K562 (cell line): ENCODE data around the gene RAB40B. TPM values are rescaled to one million over a fixed set of nuclear protein-coding genes. Genes with fewer than 3 reads are reported as not detected.
A peak's percentile ranks its signal among the peaks of the same experiment; 100 is the strongest.

Experiments
- BDP1 ChIP-seq: IDR thresholded peaks from 3 replicates; pipeline ENCODE4 v1.6.1; 2011; ENCODE audit not compliant: insufficient read length, insufficient read depth
- DMBX1 ChIP-seq: fragments of 250-450 bp; sonication (Bioruptor Pico); IDR thresholded peaks from 2 replicates; pipeline ENCODE4 v1.8.0; 2022; ENCODE audit warnings: inconsistent platforms, mild to moderate bottlenecking, moderate library complexity, borderline replicate concordance
- ELK3 ChIP-seq: fragments of 450-650 bp; formaldehyde crosslinking; IDR thresholded peaks from 2 replicates; pipeline ENCODE4 v1.4.0; 2020; ENCODE audit warnings: mild to moderate bottlenecking
- GTF2B ChIP-seq: IDR thresholded peaks from 2 replicates; pipeline ENCODE4 v1.6.1; 2011; ENCODE audit not compliant: insufficient read length; ENCODE audit errors: extremely low read depth
- IRF2 ChIP-seq: sonication (generic); formaldehyde crosslinking; IDR thresholded peaks from 2 replicates; pipeline ENCODE4 v1.8.1; 2022; ENCODE audit warnings: mild to moderate bottlenecking, missing genetic modification reagents
- POU5F1 ChIP-seq: fragments of 150-350 bp; IDR thresholded peaks from 2 replicates; pipeline ENCODE4 v1.6.1; 2014; ENCODE audit warnings: borderline replicate concordance, low read length, low read depth, mild to moderate bottlenecking; ENCODE audit not compliant: partially characterized antibody
- STAT6 ChIP-seq: sonication (generic); formaldehyde crosslinking; IDR thresholded peaks from 2 replicates; pipeline ENCODE4 v1.8.1; 2023; ENCODE audit warnings: mild to moderate bottlenecking, missing genetic modification reagents
- TEAD1 ChIP-seq, 2 experiments: fragments of 450-650 bp in 1 of 2; sonication (generic) in 1 of 2; formaldehyde crosslinking; IDR thresholded peaks; 2 replicates each; pipeline versions ENCODE4 v1.4.0 to v1.8.0; 2020 to 2022; ENCODE audit warnings: mild to moderate bottlenecking in 2 of 2, missing genetic modification reagents in 1 of 2
- ZNF140 ChIP-seq: fragments of 250-450 bp; sonication (Bioruptor Pico); IDR thresholded peaks from 2 replicates; pipeline ENCODE4 v1.8.0; 2021; ENCODE audit warnings: moderate library complexity, mild to moderate bottlenecking, inconsistent platforms
- ZNF407 ChIP-seq: fragments of 450-650 bp; IDR thresholded peaks from 2 replicates; pipeline ENCODE4 v1.6.1; 2016; ENCODE audit warnings: low read depth
- ZNF445 ChIP-seq: fragments of 250-450 bp; sonication (Bioruptor Pico); IDR thresholded peaks from 2 replicates; pipeline ENCODE4 v1.4.0; 2020; ENCODE audit warnings: low read depth, mild to moderate bottlenecking, moderate library complexity
- ZNF668 ChIP-seq: fragments of 250-450 bp; sonication (Bioruptor Pico); IDR thresholded peaks from 2 replicates; pipeline ENCODE4 v1.8.0; 2022; ENCODE audit warnings: mild to moderate bottlenecking, inconsistent platforms
- polyA plus RNA-seq, 8 experiments: library from polyadenylated mRNA; depleted of rRNA in 4 of 8; stranded (reverse) in 5 of 8; unstranded in 3 of 8; fragments of >200 nt; fragmentation: Nextera tagmentation in 2 of 8; fragmentation: Illumina TruSeq in 1 of 8; extraction: Ambion mirVana in 2 of 8; extraction: Trizol in 1 of 8; gene quantifications; 2 replicates each; pipeline versions ENCODE4 v1.2.1 to v1.2.3, GENCODE V29; 2011 to 2014; ENCODE audit warnings: inconsistent platforms in 1 of 8, missing spikeins in 1 of 8
- total RNA-seq, 7 experiments: library from RNA; depleted of rRNA in 6 of 7; stranded (reverse); fragments of >200 nt in 6 of 7; fragmentation: Illumina TruSeq in 2 of 7; extraction: Trizol in 2 of 7; gene quantifications; 2 replicates each; pipeline versions ENCODE4 v1.2.1 to v1.2.3, GENCODE V29; 2011 to 2021; ENCODE audit warnings: low replicate concordance in 1 of 7

RAB40B gene
- total and polyA plus RNA-seq, 9 of the 15 experiments (the other 6 are each of a cell fraction or from before 2014, with no cell fraction given) = 0.13 to 4.6 (median 1.4) TPM

GRCh38 chr17:82740906-82741759 is 42.6 kb upstream of the RAB40B start (continued):
- TF ChIP-seq STAT6 (CRISPR knock-in tag) (no peak), ZNF407 (no peak), POU5F1 (no peak), IRF2 (CRISPR knock-in tag) (no peak), DMBX1 (CRISPR knock-in tag) (no peak), ZNF140 (CRISPR knock-in tag) (no peak), TEAD1 (CRISPR knock-in tag; IDR thresholded peaks at IDR 0.05) (no peak), ZNF445 (CRISPR knock-in tag) (peak; percentile 71; the same call in 1 of the 2 replicates), ELK3 (CRISPR knock-in tag) (no peak), BDP1 (no peak), ZNF668 (CRISPR knock-in tag) (no peak), GTF2B (no peak)
